ENCODE data around the gene PDE8B. TPM values are rescaled to one million over a fixed set of nuclear protein-coding genes. Genes with fewer than 3 reads are reported as not detected.
"Not testable (repeated sequence)": the region's sequence is repeated elsewhere in the genome, so short reads cannot be mapped to it uniquely, and the experiment has no call there.

PDE8B gene
- total and polyA plus RNA-seq, 2 donors from 2014 or later: 3.7 to 4.5 TPM

DNA sequence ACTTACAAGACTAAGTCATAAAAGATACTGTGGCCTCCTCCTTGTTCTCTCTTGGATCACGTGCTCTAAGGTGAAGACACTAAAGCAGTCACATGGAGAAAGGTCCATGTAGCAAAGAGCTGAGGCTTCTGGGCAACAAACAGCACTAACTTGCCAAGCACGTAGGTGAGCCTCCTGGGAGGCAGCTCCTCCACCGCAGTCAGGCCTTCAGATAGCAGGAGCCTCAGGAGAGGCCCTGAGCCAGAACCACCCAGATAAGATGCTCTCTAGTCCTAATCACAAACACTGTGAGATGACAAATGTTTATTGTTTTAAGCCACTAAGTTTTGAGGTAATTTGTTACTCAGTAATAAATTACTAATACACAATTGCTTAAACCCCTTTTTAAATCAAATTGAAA lies 243.6 kb downstream of the PDE8B start:
- intact Hi-C loops (cut with DNase I): no loop called here
- DNase-seq (no peak), FAIRE-seq (no peak)
- H3K27ac ChIP-seq (ENCODE audit: low read depth in 2 of 2, low read length in 2 of 2): no peak overlapping the region
- H3K4me3 ChIP-seq (ENCODE audit: low read length in 3 of 3): no peak overlapping the region
- H3K27me3 ChIP-seq (ENCODE audit: control insufficient read depth, insufficient read depth, low read length): no peaks in the 10 kb centered on the region
- TF ChIP-seq CTCF (IDR thresholded peaks at IDR 0.05; ENCODE audit: borderline replicate concordance, extremely low read depth, insufficient read depth): no peak
- H3K9ac ChIP-seq (ENCODE audit: low read length in 3 of 3): no peak overlapping the region
- no peaks in the 10 kb centered on the region for H3K9me3 ChIP-seq (ENCODE audit: control insufficient read depth in 2 of 3, insufficient read depth in 1 of 3, low read length in 3 of 3)
- no peaks in the 10 kb centered on the region for H3K4me1 ChIP-seq (ENCODE audit: control insufficient read depth in 2 of 3, insufficient read depth in 2 of 3, low read depth in 1 of 3, low read length in 3 of 3)
- H3K36me3 ChIP-seq (ENCODE audit: control insufficient read depth in 2 of 3, insufficient read depth in 3 of 3, low read length in 3 of 3): peaks cover 0 to 5% (median 5%) of the 10 kb centered on the region in 3 donors

DNA sequence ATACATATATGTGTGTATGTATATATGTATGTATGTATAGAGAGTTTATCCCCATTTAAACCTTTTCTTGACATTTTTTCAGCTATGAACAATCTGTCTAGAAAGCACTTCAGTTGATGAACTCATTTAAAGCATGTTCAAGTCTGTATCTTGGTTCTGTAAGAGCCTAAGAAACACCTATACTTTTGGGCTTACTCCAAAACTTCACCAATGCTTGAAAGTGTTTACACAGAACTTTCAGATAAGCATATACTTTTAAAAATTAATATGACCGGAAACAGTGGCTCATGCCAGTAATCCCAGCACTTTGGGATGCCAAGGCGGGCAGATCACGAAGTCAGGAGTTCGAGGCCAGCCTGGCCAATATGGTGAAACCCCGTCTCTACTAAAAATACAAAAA lies 250.8 kb downstream of the PDE8B start:
- Histone ChIP-seq H3K9ac (ENCODE audit: low read length in 3 of 3) (no peak overlapping the region), H3K4me1 (ENCODE audit: control insufficient read depth in 2 of 3, insufficient read depth in 2 of 3, low read depth in 1 of 3, low read length in 3 of 3) (no peaks in the 10 kb centered on the region), H3K9me3 (ENCODE audit: control insufficient read depth in 2 of 3, insufficient read depth in 1 of 3, low read length in 3 of 3) (no peaks in the 10 kb centered on the region), H3K36me3 (ENCODE audit: control insufficient read depth in 2 of 3, insufficient read depth in 3 of 3, low read length in 3 of 3) (no peaks in the 10 kb centered on the region), H3K27ac (ENCODE audit: low read depth in 2 of 2, low read length in 2 of 2) (no peak overlapping the region), H3K4me3 (ENCODE audit: low read length in 3 of 3) (no peak overlapping the region), H3K27me3 (ENCODE audit: control insufficient read depth, insufficient read depth, low read length) (no peaks in the 10 kb centered on the region)
- TF ChIP-seq CTCF (IDR thresholded peaks at IDR 0.05; ENCODE audit: borderline replicate concordance, extremely low read depth, insufficient read depth): no peak
- intact Hi-C loops (cut with DNase I): no loop called here
- DNase-seq: no peak
- FAIRE-seq: no peak

- Histone ChIP-seq H3K9ac (ENCODE audit: low read length in 3 of 3) (no peak overlapping the region), H3K36me3 (ENCODE audit: control insufficient read depth in 2 of 3, insufficient read depth in 3 of 3, low read length in 3 of 3) (no peaks in the 10 kb centered on the region), H3K27ac (ENCODE audit: low read depth in 2 of 2, low read length in 2 of 2) (no peak overlapping the region), H3K4me1 (ENCODE audit: control insufficient read depth in 2 of 3, insufficient read depth in 2 of 3, low read depth in 1 of 3, low read length in 3 of 3) (no peaks in the 10 kb centered on the region), H3K4me3 (ENCODE audit: low read length in 3 of 3) (no peak overlapping the region), H3K27me3 (ENCODE audit: control insufficient read depth, insufficient read depth, low read length) (no peaks in the 10 kb centered on the region), H3K9me3 (ENCODE audit: control insufficient read depth in 2 of 3, insufficient read depth in 1 of 3, low read length in 3 of 3) (no peaks in the 10 kb centered on the region)
- intact Hi-C loops (cut with DNase I): no loop called here
- no peak for DNase-seq
- TF ChIP-seq CTCF (IDR thresholded peaks at IDR 0.05; ENCODE audit: borderline replicate concordance, extremely low read depth, insufficient read depth): no peak
- no peak for FAIRE-seq
Measured at GRCh38 chr5:77463905-77464304, 253.4 kb downstream of the PDE8B start.

DNA sequence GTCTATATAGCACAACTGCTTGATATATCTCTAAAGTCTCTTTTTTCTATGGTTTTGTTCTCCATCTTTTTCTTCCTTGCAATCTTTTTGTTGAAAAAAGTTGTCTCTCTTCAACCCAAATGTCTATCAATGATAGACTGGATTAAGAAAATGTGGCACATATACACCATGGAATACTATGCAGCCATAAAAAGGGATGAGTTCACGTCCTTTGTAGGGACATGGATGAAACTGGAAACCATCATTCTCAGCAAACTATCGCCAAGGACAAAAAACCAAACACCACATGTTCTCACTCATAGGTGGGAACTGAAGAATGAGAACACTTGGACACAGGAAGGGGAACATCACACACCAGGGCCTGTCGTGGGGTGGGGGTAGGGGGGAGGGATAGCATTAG lies 258.4 kb downstream of the PDE8B start:
- H3K4me3 ChIP-seq (ENCODE audit: low read length in 3 of 3); H3K27me3 ChIP-seq (ENCODE audit: control insufficient read depth, insufficient read depth, low read length); H3K36me3 ChIP-seq (ENCODE audit: control insufficient read depth in 2 of 3, insufficient read depth in 3 of 3, low read length in 3 of 3); H3K4me1 ChIP-seq (ENCODE audit: control insufficient read depth in 2 of 3, insufficient read depth in 2 of 3, low read depth in 1 of 3, low read length in 3 of 3); H3K9ac ChIP-seq (ENCODE audit: low read length in 3 of 3); H3K27ac ChIP-seq (ENCODE audit: low read depth in 2 of 2, low read length in 2 of 2); intact Hi-C loops (cut with DNase I); H3K9me3 ChIP-seq (ENCODE audit: control insufficient read depth in 2 of 3, insufficient read depth in 1 of 3, low read length in 3 of 3); DNase-seq; FAIRE-seq: not testable (repeated sequence)

GRCh38 chr5:77475041-77475440 lies 264.6 kb downstream of the PDE8B start:
- H3K27ac ChIP-seq (ENCODE audit: low read depth in 2 of 2, low read length in 2 of 2); H3K27me3 ChIP-seq (ENCODE audit: control insufficient read depth, insufficient read depth, low read length); H3K36me3 ChIP-seq (ENCODE audit: control insufficient read depth in 2 of 3, insufficient read depth in 3 of 3, low read length in 3 of 3); H3K4me3 ChIP-seq (ENCODE audit: low read length in 3 of 3); H3K9ac ChIP-seq (ENCODE audit: low read length in 3 of 3); DNase-seq; H3K4me1 ChIP-seq (ENCODE audit: control insufficient read depth in 2 of 3, insufficient read depth in 2 of 3, low read depth in 1 of 3, low read length in 3 of 3); H3K9me3 ChIP-seq (ENCODE audit: control insufficient read depth in 2 of 3, insufficient read depth in 1 of 3, low read length in 3 of 3); intact Hi-C loops (cut with DNase I); FAIRE-seq: not testable (repeated sequence)

Measured in kidney (tissue), 14 donors.